Fibroblast of peridontal ligament (primary cell): ENCODE measurements around the gene NEK3.
"Not testable (repeated sequence)": the region's sequence is repeated elsewhere in the genome, so short reads cannot be mapped to it uniquely, and the experiment has no call there.

Source experiments
- DNase-seq: peaks from one replicate; pipeline ENCODE4 v3.0.0-alpha.2; 2010; ENCODE audit errors: extremely low read depth

The NEK3 gene

DNA sequence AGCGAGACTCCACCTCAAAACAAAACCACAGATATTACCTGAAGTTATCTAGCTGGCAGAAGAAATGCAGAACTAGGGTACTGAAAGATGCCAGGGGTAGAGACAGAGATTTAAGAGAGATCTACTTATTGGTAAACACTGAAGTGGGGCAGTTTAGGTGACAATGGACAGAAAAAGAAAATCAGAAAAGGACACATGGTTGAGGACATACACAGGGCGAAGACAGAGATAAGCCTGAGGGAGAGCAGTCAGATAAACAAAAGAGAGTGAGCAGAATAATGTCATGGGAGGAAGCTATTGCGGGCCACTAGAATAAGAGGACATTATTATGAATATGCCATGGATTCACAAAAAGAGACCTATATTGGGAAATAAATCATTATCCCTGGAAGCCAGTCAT, 33.9 kb downstream of the NEK3 start:
- DNase-seq, result no peak

DNA sequence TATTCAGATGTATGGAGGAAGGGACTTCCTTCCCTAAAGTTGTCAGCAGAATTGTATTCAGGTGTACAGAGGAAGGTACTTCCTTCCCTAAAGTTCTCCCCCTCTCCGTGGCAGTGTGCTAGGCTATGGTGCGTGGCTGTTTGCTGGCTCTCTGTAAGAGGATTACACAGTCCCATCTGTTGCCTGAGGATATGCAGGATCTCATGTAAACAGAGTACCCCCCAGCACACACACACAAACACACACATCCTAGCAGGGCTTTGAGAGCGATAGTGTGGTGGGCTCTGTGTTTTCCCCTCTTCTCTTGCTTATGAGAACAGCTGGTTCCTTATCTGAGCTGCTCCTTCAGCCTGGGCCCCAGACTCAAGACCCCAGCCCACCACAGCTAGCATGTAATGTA, 40.8 kb downstream of the NEK3 start:
- no peak for DNase-seq

GRCh38 chr13:52118095-52118494, 41.3 kb downstream of the NEK3 start:
- DNase-seq, result no peak

- DNase-seq, result no peak
Observed at GRCh38 chr13:52112591-52112990, 46.8 kb downstream of the NEK3 start.

GRCh38 chr13:52109116-52109670, 50.2 kb downstream of the NEK3 start:
- no peak for DNase-seq

GRCh38 chr13:52105841-52106240, 53.6 kb downstream of the NEK3 start:
- DNase-seq, result no peak

GRCh38 chr13:52104624-52105023, 54.8 kb downstream of the NEK3 start:
- peak; percentile 3 for DNase-seq

DNA sequence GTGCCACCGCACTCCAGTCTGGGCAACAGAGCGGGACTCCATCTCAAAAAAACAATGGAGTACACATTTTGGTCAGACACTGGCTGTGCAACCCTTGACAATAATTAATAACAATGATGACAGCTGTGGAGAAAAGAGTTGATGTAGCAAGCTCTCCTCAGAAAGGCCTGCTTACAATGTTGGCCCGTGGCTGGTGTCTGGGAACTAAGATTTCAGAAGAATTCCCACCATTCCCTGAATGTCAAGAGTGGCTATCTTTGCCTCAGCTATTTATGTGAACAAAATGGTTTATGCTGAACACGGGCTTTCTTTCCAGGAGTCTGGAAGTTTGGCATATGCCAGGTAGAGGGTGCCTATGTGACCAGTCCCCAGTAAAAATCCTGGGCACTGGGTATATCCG, 56.0 kb downstream of the NEK3 start:
- no peak for DNase-seq

- not testable (repeated sequence) for DNase-seq
Observed at GRCh38 chr13:52102423-52102822, 57.0 kb downstream of the NEK3 start.

DNA sequence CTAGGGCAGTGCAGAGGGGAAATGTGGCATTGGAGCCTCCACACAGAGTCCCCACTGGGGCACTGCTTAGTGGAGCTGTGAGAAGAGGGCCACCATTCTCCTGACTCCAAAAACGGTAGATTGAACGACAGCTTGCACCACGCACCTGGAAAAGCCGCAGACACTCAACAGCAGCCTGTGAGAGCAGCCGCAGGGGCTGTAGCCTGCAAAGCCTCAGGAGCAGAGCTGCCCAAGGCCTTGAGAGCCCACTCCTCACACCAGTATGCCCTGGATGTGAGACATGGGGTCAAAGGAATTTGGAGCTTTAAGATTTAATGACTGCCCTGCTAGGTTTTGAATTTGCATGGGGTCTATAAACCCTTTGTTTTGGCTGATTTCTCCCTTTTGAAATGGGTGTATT, 62.2 kb downstream of the NEK3 start:
- DNase-seq, result no peak

GRCh38 chr13:52096748-52097147, 62.6 kb downstream of the NEK3 start:
- no peak for DNase-seq

GRCh38 chr13:52096062-52096461, 63.3 kb downstream of the NEK3 start:
- no peak for DNase-seq

DNA sequence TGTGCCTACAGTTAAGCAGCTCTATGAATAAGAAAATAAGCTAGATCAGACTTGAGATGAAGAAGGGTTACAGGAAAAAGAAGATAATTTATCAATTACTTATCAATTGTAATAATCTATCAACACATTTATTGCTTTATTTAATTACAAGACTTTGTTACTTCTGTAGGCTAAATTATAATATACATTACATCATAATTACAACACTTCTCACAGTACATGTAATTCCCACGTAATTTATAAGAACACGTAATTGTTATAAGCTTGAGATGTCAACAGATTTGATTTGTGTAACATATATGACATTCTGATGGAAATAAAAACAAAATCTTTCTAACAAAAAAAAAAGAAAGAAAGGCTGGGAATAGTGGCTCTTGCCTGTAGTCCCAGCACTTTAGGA, 67.3 kb downstream of the NEK3 start:
- no peak for DNase-seq

GRCh38 chr13:52091473-52091872, 67.9 kb downstream of the NEK3 start:
- no peak for DNase-seq

GRCh38 chr13:52085421-52085820, 74.0 kb downstream of the NEK3 start:
- DNase-seq, result peak; percentile 65

DNA sequence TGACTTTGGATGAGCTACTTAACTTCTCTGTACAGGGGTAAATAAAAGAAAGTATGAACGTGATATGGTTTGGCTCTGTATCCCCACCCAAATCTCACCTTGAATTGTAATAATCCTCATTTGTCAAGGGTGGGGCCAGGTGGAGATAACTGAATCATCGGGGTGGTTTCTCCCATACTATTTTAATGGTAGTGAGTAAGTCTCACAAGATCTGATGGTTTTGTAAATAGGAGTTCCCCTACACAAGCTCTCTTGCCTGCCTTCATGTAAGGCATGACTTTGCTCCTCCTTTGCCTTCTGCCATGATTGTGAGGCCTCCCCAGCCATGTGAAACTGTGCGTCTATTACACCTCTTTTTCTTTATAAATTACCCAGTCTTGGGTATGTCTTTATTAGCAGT, 74.4 kb downstream of the NEK3 start:
- not testable (repeated sequence) for DNase-seq
